Esophagus (tissue), 2 donors: ENCODE measurements around the gene CLDN19. TPM values are rescaled to one million over a fixed set of nuclear protein-coding genes. Genes with fewer than 3 reads are reported as not detected.
"Not testable (repeated sequence)": the region's sequence is repeated elsewhere in the genome, so short reads cannot be mapped to it uniquely, and the experiment has no call there.

Experiments used
- H3K27ac ChIP-seq, 2 donors: one replicate each; pipeline ENCODE4 v1.5.1; 2013; ENCODE audit warnings: low read depth in 2 of 2, mild to moderate bottlenecking in 2 of 2, inconsistent platforms in 1 of 2, low read length in 1 of 2, moderate library complexity in 1 of 2
- H3K27me3 ChIP-seq, 2 donors: one replicate each; pipeline ENCODE4 v1.6.1; 2013; ENCODE audit warnings: low read length in 2 of 2, control low read depth in 1 of 2, mild to moderate bottlenecking in 1 of 2; ENCODE audit not compliant: insufficient read depth in 2 of 2, control insufficient read depth in 1 of 2
- H3K36me3 ChIP-seq, 2 donors: one replicate each; pipeline ENCODE4 v1.6.1; 2013; ENCODE audit warnings: low read length in 1 of 2; ENCODE audit not compliant: control insufficient read depth in 2 of 2, insufficient read depth in 2 of 2
- H3K4me1 ChIP-seq, 2 donors: one replicate each; pipeline ENCODE4 v1.6.1; 2013; ENCODE audit warnings: low read length in 1 of 2; ENCODE audit not compliant: control insufficient read depth in 2 of 2, insufficient read depth in 2 of 2
- H3K4me3 ChIP-seq, 2 donors: one replicate each; pipeline ENCODE4 v1.5.1; 2013; ENCODE audit warnings: low read length in 2 of 2, mild to moderate bottlenecking in 2 of 2, low read depth in 1 of 2, moderate library complexity in 1 of 2
- H3K9me3 ChIP-seq, 2 donors: one replicate each; pipeline ENCODE4 v1.6.1; 2013; ENCODE audit warnings: mild to moderate bottlenecking in 2 of 2, low read depth in 1 of 2, low read length in 1 of 2, moderate library complexity in 1 of 2; ENCODE audit not compliant: control insufficient read depth in 2 of 2, insufficient read depth in 1 of 2
- WGBS, 2 donors: extraction: QIAGEN DNeasy Blood & Tissue Kit; methylation state at CpG; one replicate each; pipeline ENCODE4 v1.1.7; 2013; 5-methylcytosine and 5-hydroxymethylcytosine counted together
- polyA plus RNA-seq, 2 donors: library from polyadenylated mRNA; stranded (reverse); fragments of 200-250 nt; gene quantifications; one replicate each; pipeline ENCODE4 v1.2.3, GENCODE V29; 2013
- donor health status: healthy with polysubstance abuse.
- donor health status: Bipolar disorder and iron deficiency.

The CLDN19 gene
- polyA plus RNA-seq, 2 donors = 0.04 TPM; not detected in 1

- no peak overlapping the region for H3K4me3 ChIP-seq
- no peaks in the 10 kb centered on the region for H3K36me3 ChIP-seq
- H3K27ac ChIP-seq = no peak overlapping the region
- no peaks in the 10 kb centered on the region for H3K27me3 ChIP-seq
- H3K9me3 ChIP-seq = no peaks in the 10 kb centered on the region
- H3K4me1 ChIP-seq = peaks cover 0 to 17% of the 10 kb centered on the region in 2 donors
- 91 to 92% methylated on average over 7 of the region's 7 CpGs for WGBS, 2 donors
These were observed 5.6 kb downstream of the CLDN19 start for GRCh38 chr1:42734201-42735035.

- no peaks in the 10 kb centered on the region for H3K36me3 ChIP-seq
- no peak overlapping the region for H3K27ac ChIP-seq
- H3K4me1 ChIP-seq = peaks cover 0 to 17% of the 10 kb centered on the region in 2 donors
- H3K9me3 ChIP-seq = no peaks in the 10 kb centered on the region
- WGBS, 2 donors = 88 to 92% methylated on average over 12 of the region's 12 CpGs
- no peaks in the 10 kb centered on the region for H3K27me3 ChIP-seq
- H3K4me3 ChIP-seq = no peak overlapping the region
These were observed 6.4 kb downstream of the CLDN19 start for GRCh38 chr1:42733415-42734200.

GRCh38 chr1:42732126-42732680 is 7.8 kb downstream of the CLDN19 start:
- Histone ChIP-seq H3K27ac (no peak overlapping the region), H3K9me3 (no peaks in the 10 kb centered on the region), H3K4me3 (no peak overlapping the region), H3K27me3 (no peaks in the 10 kb centered on the region), H3K4me1 (peaks cover 0 to 11% of the 10 kb centered on the region in 2 donors), H3K36me3 (no peaks in the 10 kb centered on the region)
- WGBS, 2 donors = 78 to 80% methylated on average over 10 of the region's 10 CpGs

GRCh38 chr1:42731585-42731984 is 8.5 kb downstream of the CLDN19 start:
- Histone ChIP-seq H3K4me1 (peaks cover 0 to 6% of the 10 kb centered on the region in 2 donors), H3K9me3 (no peaks in the 10 kb centered on the region), H3K36me3 (no peaks in the 10 kb centered on the region), H3K27ac (no peak overlapping the region), H3K27me3 (no peaks in the 10 kb centered on the region), H3K4me3 (no peak overlapping the region)
- WGBS, 2 donors = 64 to 69% methylated on average over 3 of the region's 3 CpGs

- 71 to 73% methylated on average over 4 of the region's 4 CpGs for WGBS, 2 donors
- H3K27ac ChIP-seq = no peak overlapping the region
- no peaks in the 10 kb centered on the region for H3K36me3 ChIP-seq
- H3K4me1 ChIP-seq = no peaks in the 10 kb centered on the region
- no peaks in the 10 kb centered on the region for H3K27me3 ChIP-seq
- no peak overlapping the region for H3K4me3 ChIP-seq
- no peaks in the 10 kb centered on the region for H3K9me3 ChIP-seq
These were observed 9.0 kb downstream of the CLDN19 start for GRCh38 chr1:42730988-42731387.

GRCh38 chr1:42730002-42730401 is 10.0 kb downstream of the CLDN19 start:
- Histone ChIP-seq H3K36me3 (no peaks in the 10 kb centered on the region), H3K27me3 (no peaks in the 10 kb centered on the region), H3K27ac (no peak overlapping the region), H3K4me3 (no peak overlapping the region), H3K4me1 (no peaks in the 10 kb centered on the region), H3K9me3 (no peaks in the 10 kb centered on the region)
- WGBS, 2 donors = 85 to 90% methylated on average over 3 of the region's 3 CpGs

GRCh38 chr1:42725820-42726219 is 14.2 kb downstream of the CLDN19 start:
- H3K4me3 ChIP-seq, H3K36me3 ChIP-seq, H3K4me1 ChIP-seq, H3K27me3 ChIP-seq, H3K9me3 ChIP-seq, H3K27ac ChIP-seq: not testable (repeated sequence)
- 99% methylated on average over 4 of the region's 4 CpGs for WGBS, 2 donors

- Histone ChIP-seq H3K27ac (no peak overlapping the region), H3K27me3 (no peaks in the 10 kb centered on the region), H3K36me3 (peaks cover 0 to under 1% of the 10 kb centered on the region in 2 donors), H3K4me1 (no peaks in the 10 kb centered on the region), H3K9me3 (no peaks in the 10 kb centered on the region), H3K4me3 (no peak overlapping the region)
- 45 to 64% methylated on average over 6 of the region's 6 CpGs for WGBS, 2 donors
These were observed 16.5 kb downstream of the CLDN19 start for GRCh38 chr1:42723511-42723910.

GRCh38 chr1:42722403-42722802 is 17.6 kb downstream of the CLDN19 start:
- H3K27me3 ChIP-seq, H3K36me3 ChIP-seq, H3K4me1 ChIP-seq, H3K9me3 ChIP-seq, H3K27ac ChIP-seq, H3K4me3 ChIP-seq: not testable (repeated sequence)
- 99 to 100% methylated on average over 2 of the region's 2 CpGs for WGBS, 2 donors
